Effector memory CD4-positive, alpha-beta T cell (primary cell): Measurements from ENCODE around the gene RIPK4.

ENCODE experiments used
- DNase-seq, 3 donors: peaks; one replicate each; pipeline ENCODE4 v3.0.0-alpha.2; 2020
- H3K27ac ChIP-seq: 2 replicates; pipeline ENCODE4 v1.7.0; 2013; ENCODE audit warnings: mild to moderate bottlenecking, low read length, moderate library complexity; ENCODE audit not compliant: insufficient read depth, poor library complexity, severe bottlenecking
- H3K27me3 ChIP-seq: replicated peaks from 2 replicates; pipeline ENCODE4 v1.7.0; 2013; ENCODE audit warnings: mild to moderate bottlenecking, low read length; ENCODE audit not compliant: insufficient read depth, control insufficient read depth, poor library complexity, severe bottlenecking
- H3K36me3 ChIP-seq: 2 replicates; pipeline ENCODE4 v1.7.0; 2013; ENCODE audit warnings: mild to moderate bottlenecking, low read length, moderate library complexity; ENCODE audit not compliant: control insufficient read depth, insufficient read depth
- H3K4me1 ChIP-seq: 2 replicates; pipeline ENCODE4 v1.7.0; 2013; ENCODE audit warnings: low read length, mild to moderate bottlenecking; ENCODE audit not compliant: control insufficient read depth, insufficient read depth, poor library complexity, severe bottlenecking
- H3K4me3 ChIP-seq: 2 replicates; pipeline ENCODE4 v1.7.0; 2013; ENCODE audit warnings: low read length, low read depth, mild to moderate bottlenecking; ENCODE audit not compliant: insufficient read depth, poor library complexity, severe bottlenecking
- H3K9me3 ChIP-seq: 2 replicates; pipeline ENCODE4 v1.7.0; 2013; ENCODE audit warnings: mild to moderate bottlenecking, low read length, moderate library complexity; ENCODE audit not compliant: control insufficient read depth

RIPK4 gene

GRCh38 chr21:41739936-41740335, 26.9 kb downstream of the RIPK4 start:
- Histone ChIP-seq H3K9me3 (no peaks in the 10 kb centered on the region), H3K4me3 (no peak overlapping the region), H3K27me3 (no peaks in the 10 kb centered on the region), H3K27ac (no peak overlapping the region), H3K4me1 (no peaks in the 10 kb centered on the region), H3K36me3 (no peaks in the 10 kb centered on the region)
- no peak for DNase-seq

- Histone ChIP-seq H3K4me1 (no peaks in the 10 kb centered on the region), H3K4me3 (no peak overlapping the region), H3K9me3 (no peaks in the 10 kb centered on the region), H3K36me3 (no peaks in the 10 kb centered on the region), H3K27ac (no peak overlapping the region), H3K27me3 (no peaks in the 10 kb centered on the region)
- DNase-seq: no peak
Measured at GRCh38 chr21:41739011-41739410, 27.8 kb downstream of the RIPK4 start.

- H3K27me3 ChIP-seq: no peaks in the 10 kb centered on the region
- H3K9me3 ChIP-seq: no peaks in the 10 kb centered on the region
- DNase-seq: no peak
- H3K4me1 ChIP-seq: no peaks in the 10 kb centered on the region
- no peaks in the 10 kb centered on the region for H3K36me3 ChIP-seq
- no peak overlapping the region for H3K27ac ChIP-seq
- H3K4me3 ChIP-seq: no peak overlapping the region
Measured at GRCh38 chr21:41737651-41738324, 29.1 kb downstream of the RIPK4 start.

- DNase-seq: no peak
- H3K27ac ChIP-seq: no peak overlapping the region
- no peaks in the 10 kb centered on the region for H3K27me3 ChIP-seq
- no peaks in the 10 kb centered on the region for H3K9me3 ChIP-seq
- H3K4me1 ChIP-seq: no peaks in the 10 kb centered on the region
- no peak overlapping the region for H3K4me3 ChIP-seq
- no peaks in the 10 kb centered on the region for H3K36me3 ChIP-seq
Measured at GRCh38 chr21:41736423-41736822, 30.4 kb downstream of the RIPK4 start.

- no peak for DNase-seq
- H3K9me3 ChIP-seq: no peaks in the 10 kb centered on the region
- no peak overlapping the region for H3K4me3 ChIP-seq
- no peaks in the 10 kb centered on the region for H3K27me3 ChIP-seq
- H3K27ac ChIP-seq: no peak overlapping the region
- H3K36me3 ChIP-seq: no peaks in the 10 kb centered on the region
- H3K4me1 ChIP-seq: no peaks in the 10 kb centered on the region
Measured at GRCh38 chr21:41733951-41734689, 32.7 kb downstream of the RIPK4 start.

GRCh38 chr21:41731081-41731480, 35.8 kb downstream of the RIPK4 start:
- Histone ChIP-seq H3K36me3 (no peaks in the 10 kb centered on the region), H3K27me3 (peaks cover 4% of the 10 kb centered on the region), H3K4me3 (no peak overlapping the region), H3K9me3 (no peaks in the 10 kb centered on the region), H3K27ac (no peak overlapping the region), H3K4me1 (no peaks in the 10 kb centered on the region)
- DNase-seq: no peak

- H3K27me3 ChIP-seq: peaks cover 4% of the 10 kb centered on the region
- H3K27ac ChIP-seq: no peak overlapping the region
- no peak overlapping the region for H3K4me3 ChIP-seq
- DNase-seq: no peak
- no peaks in the 10 kb centered on the region for H3K36me3 ChIP-seq
- H3K9me3 ChIP-seq: no peaks in the 10 kb centered on the region
- H3K4me1 ChIP-seq: no peaks in the 10 kb centered on the region
Measured at GRCh38 chr21:41730367-41730765, 36.5 kb downstream of the RIPK4 start.

- no peaks in the 10 kb centered on the region for H3K36me3 ChIP-seq
- H3K9me3 ChIP-seq: no peaks in the 10 kb centered on the region
- no peak overlapping the region for H3K27ac ChIP-seq
- H3K4me3 ChIP-seq: no peak overlapping the region
- H3K27me3 ChIP-seq: peaks cover 4% of the 10 kb centered on the region
- no peak for DNase-seq
- H3K4me1 ChIP-seq: no peaks in the 10 kb centered on the region
Measured at GRCh38 chr21:41729701-41730366, 37.0 kb downstream of the RIPK4 start.

GRCh38 chr21:41727784-41728763, 38.8 kb downstream of the RIPK4 start:
- no peaks in the 10 kb centered on the region for H3K4me1 ChIP-seq
- no peak overlapping the region for H3K27ac ChIP-seq
- peaks cover 4% of the 10 kb centered on the region for H3K27me3 ChIP-seq
- H3K9me3 ChIP-seq: no peaks in the 10 kb centered on the region
- no peaks in the 10 kb centered on the region for H3K36me3 ChIP-seq
- no peak overlapping the region for H3K4me3 ChIP-seq
- DNase-seq: no peak
